Osteoblast (primary cell): ENCODE results near the gene OR6T1. TPM values are rescaled to one million over a fixed set of nuclear protein-coding genes. Genes with fewer than 3 reads are reported as not detected.

Experiments used
- DNase-seq: peaks from one replicate; pipeline ENCODE4 v3.0.0; 2011; ENCODE audit warnings: low spot score, mixed read lengths; ENCODE audit not compliant: insufficient read length; ENCODE audit errors: missing footprints
- H2AFZ ChIP-seq: 2 replicates; pipeline ENCODE4 v1.6.0; 2011; ENCODE audit warnings: mild to moderate bottlenecking, low read length
- H3K27ac ChIP-seq: 2 replicates; pipeline ENCODE4 v1.5.1; 2011; ENCODE audit warnings: mild to moderate bottlenecking, low read depth, low read length, moderate library complexity
- H3K27me3 ChIP-seq: 2 replicates; pipeline ENCODE4 v1.6.0; 2012; ENCODE audit warnings: mild to moderate bottlenecking, control low read depth, inconsistent platforms, low read length, moderate library complexity; ENCODE audit not compliant: insufficient read depth
- H3K36me3 ChIP-seq: 2 replicates; pipeline ENCODE4 v1.5.1; 2011; ENCODE audit warnings: mild to moderate bottlenecking, low read length, control low read depth, moderate library complexity; ENCODE audit not compliant: insufficient read depth
- H3K4me1 ChIP-seq: 2 replicates; pipeline ENCODE4 v1.5.1; 2011; ENCODE audit warnings: mild to moderate bottlenecking, low read length, control low read depth, moderate library complexity; ENCODE audit not compliant: insufficient read depth
- H3K4me2 ChIP-seq: 2 replicates; pipeline ENCODE4 v1.6.0; 2011; ENCODE audit warnings: mild to moderate bottlenecking, low read length; ENCODE audit not compliant: insufficient read depth
- H3K4me3 ChIP-seq: fragments of 200-600 bp; sonication (generic); 3 replicates; pipeline ENCODE4 v1.5.1; 2012; ENCODE audit warnings: mild to moderate bottlenecking, low read length, inconsistent platforms; ENCODE audit not compliant: insufficient read depth
- H3K79me2 ChIP-seq: 2 replicates; pipeline ENCODE4 v1.6.0; 2012; ENCODE audit warnings: mild to moderate bottlenecking, low read length, control low read depth, inconsistent platforms; ENCODE audit not compliant: insufficient read depth
- H3K9me3 ChIP-seq: 2 replicates; pipeline ENCODE4 v1.5.1; 2011; ENCODE audit warnings: low read depth, low read length, control low read depth
- H4K20me1 ChIP-seq: 2 replicates; pipeline ENCODE4 v1.6.0; 2012; ENCODE audit warnings: mild to moderate bottlenecking, low read length, control low read depth; ENCODE audit not compliant: insufficient read depth
- total RNA-seq: library from RNA; depleted of rRNA; stranded (reverse); fragments of >200 nt; gene quantifications from 2 replicates; pipeline ENCODE4 v1.2.3, GENCODE V29; 2012
- TF ChIP-seq, protein P1 (sequence below): IDR thresholded peaks from 2 replicates; pipeline ENCODE4 v1.5.1; 2011; ENCODE audit warnings: mild to moderate bottlenecking, low read depth, low read length, moderate library complexity; ENCODE audit errors: extremely low read depth

OR6T1 gene
- total RNA-seq, 1 donor: not detected

DNA sequence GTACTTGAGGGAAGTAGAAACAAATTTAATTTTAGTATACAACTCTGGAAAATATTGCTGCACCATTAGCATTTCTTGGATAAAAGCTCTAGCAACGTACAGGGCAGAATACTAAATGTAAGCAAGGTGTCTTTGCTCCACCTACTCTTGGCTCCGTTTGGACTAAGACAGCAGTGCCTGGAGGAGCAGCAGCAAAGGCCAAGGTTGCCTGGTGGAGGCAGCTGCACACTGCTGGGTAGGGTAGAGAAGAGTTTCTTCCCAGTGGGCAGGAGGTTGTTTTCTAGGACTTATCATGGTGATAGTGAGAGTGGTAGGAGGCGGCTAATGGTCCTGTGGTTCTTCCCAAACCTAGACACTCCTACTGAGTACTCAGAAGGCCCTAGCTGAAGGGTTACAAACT, 43.8 kb downstream of the OR6T1 start:
- TF ChIP-seq, protein P1, sequence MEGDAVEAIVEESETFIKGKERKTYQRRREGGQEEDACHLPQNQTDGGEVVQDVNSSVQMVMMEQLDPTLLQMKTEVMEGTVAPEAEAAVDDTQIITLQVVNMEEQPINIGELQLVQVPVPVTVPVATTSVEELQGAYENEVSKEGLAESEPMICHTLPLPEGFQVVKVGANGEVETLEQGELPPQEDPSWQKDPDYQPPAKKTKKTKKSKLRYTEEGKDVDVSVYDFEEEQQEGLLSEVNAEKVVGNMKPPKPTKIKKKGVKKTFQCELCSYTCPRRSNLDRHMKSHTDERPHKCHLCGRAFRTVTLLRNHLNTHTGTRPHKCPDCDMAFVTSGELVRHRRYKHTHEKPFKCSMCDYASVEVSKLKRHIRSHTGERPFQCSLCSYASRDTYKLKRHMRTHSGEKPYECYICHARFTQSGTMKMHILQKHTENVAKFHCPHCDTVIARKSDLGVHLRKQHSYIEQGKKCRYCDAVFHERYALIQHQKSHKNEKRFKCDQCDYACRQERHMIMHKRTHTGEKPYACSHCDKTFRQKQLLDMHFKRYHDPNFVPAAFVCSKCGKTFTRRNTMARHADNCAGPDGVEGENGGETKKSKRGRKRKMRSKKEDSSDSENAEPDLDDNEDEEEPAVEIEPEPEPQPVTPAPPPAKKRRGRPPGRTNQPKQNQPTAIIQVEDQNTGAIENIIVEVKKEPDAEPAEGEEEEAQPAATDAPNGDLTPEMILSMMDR: no peak
- no peak overlapping the region for H3K4me3 ChIP-seq
- H3K4me1 ChIP-seq: no peaks in the 10 kb centered on the region
- no peak overlapping the region for H3K4me2 ChIP-seq
- no peak for DNase-seq
- no peaks in the 10 kb centered on the region for H3K9me3 ChIP-seq
- H3K27me3 ChIP-seq: no peaks in the 10 kb centered on the region
- no peaks in the 10 kb centered on the region for H3K36me3 ChIP-seq
- H3K27ac ChIP-seq: no peak overlapping the region
- no peaks in the 10 kb centered on the region for H4K20me1 ChIP-seq
- no peaks in the 10 kb centered on the region for H3K79me2 ChIP-seq
- no peak overlapping the region for H2AFZ ChIP-seq

Other genes with a start within 250 kb of the OR6T1 start
- gene ZNF202, start 202.2 kb downstream of the OR6T1 start, total RNA-seq: 5.6 and 6.5 TPM in 2 replicates
- not detected in 2 replicates for gene OR6X1, start 189.3 kb downstream of the OR6T1 start, total RNA-seq
- gene OR6M1, start 137.5 kb downstream of the OR6T1 start, total RNA-seq: not detected in 2 replicates
- gene TMEM225, start 58.2 kb downstream of the OR6T1 start, total RNA-seq: not detected in 2 replicates
- under 0.01 TPM in 2 replicates for gene OR8D4, start 41.7 kb downstream of the OR6T1 start, total RNA-seq
- not detected in 2 replicates for gene OR4D5, start 4.2 kb downstream of the OR6T1 start, total RNA-seq
- not detected in 2 replicates for gene OR10S1, start 33.9 kb upstream of the OR6T1 start, total RNA-seq
- gene OR10G6, start 51.3 kb upstream of the OR6T1 start, total RNA-seq: not detected in 2 replicates
- not detected in 2 replicates for gene OR10G4, start 69.2 kb upstream of the OR6T1 start, total RNA-seq
- not detected in 2 replicates for gene OR10G9, start 79.2 kb upstream of the OR6T1 start, total RNA-seq
- not detected in 2 replicates for gene OR10G8, start 83.0 kb upstream of the OR6T1 start, total RNA-seq
- not detected in 2 replicates for gene OR10G7, start 97.5 kb upstream of the OR6T1 start, total RNA-seq
- gene VWA5A, start 171.6 kb upstream of the OR6T1 start, total RNA-seq: 12.3 and 17.4 TPM in 2 replicates
- not detected in 2 replicates for gene OR10D3, start 239.5 kb upstream of the OR6T1 start, total RNA-seq